ENCODE data around the gene KIF27.
"Not testable (repeated sequence)": the region's sequence is repeated elsewhere in the genome, so short reads cannot be mapped to it uniquely, and the experiment has no call there.

GRCh38 chr9:83817011-83817355 lies 104.2 kb downstream of the KIF27 start:
- TF ChIP-seq POLR2AphosphoS5 (IDR thresholded peaks at IDR 0.05); CTCF (IDR thresholded peaks at IDR 0.05); POLR2A (IDR thresholded peaks at IDR 0.05); EP300 (IDR thresholded peaks at IDR 0.05; ENCODE audit: low read depth): not testable (repeated sequence)
